Adrenal gland (tissue), 5 donors: ENCODE results near the gene CHD9.

ENCODE experiments used
- POLR2A ChIP-seq, 2 donors: fragments of 450-650 bp; IDR thresholded peaks; one replicate each; pipeline ENCODE4 v1.6.1; 2017; ENCODE audit warnings: antibody characterized with exemption in 2 of 2, mild to moderate bottlenecking in 2 of 2, moderate library complexity in 1 of 2
- TF ChIP-seq, protein P1 (sequence below), 6 experiments: fragments of 450-650 bp in 4 of 6; fragments of 200-600 bp in 2 of 6; sonication (generic) in 1 of 6; IDR thresholded peaks; 1 replicate in 5 of 6; 2 replicates in 1 of 6; pipeline versions ENCODE4 v1.5.1 to v1.8.0; 2016 to 2021; ENCODE audit warnings: antibody characterized with exemption in 6 of 6, mild to moderate bottlenecking in 2 of 6, moderate library complexity in 1 of 6
- donor health status: DM: no; HTN: no; CAD: no.

GRCh38 chr16:53356478-53357207 lies 301.9 kb downstream of the CHD9 start:
- TF ChIP-seq POLR2A (IDR thresholded peaks at IDR 0.05): no peak
- TF ChIP-seq, protein P1, sequence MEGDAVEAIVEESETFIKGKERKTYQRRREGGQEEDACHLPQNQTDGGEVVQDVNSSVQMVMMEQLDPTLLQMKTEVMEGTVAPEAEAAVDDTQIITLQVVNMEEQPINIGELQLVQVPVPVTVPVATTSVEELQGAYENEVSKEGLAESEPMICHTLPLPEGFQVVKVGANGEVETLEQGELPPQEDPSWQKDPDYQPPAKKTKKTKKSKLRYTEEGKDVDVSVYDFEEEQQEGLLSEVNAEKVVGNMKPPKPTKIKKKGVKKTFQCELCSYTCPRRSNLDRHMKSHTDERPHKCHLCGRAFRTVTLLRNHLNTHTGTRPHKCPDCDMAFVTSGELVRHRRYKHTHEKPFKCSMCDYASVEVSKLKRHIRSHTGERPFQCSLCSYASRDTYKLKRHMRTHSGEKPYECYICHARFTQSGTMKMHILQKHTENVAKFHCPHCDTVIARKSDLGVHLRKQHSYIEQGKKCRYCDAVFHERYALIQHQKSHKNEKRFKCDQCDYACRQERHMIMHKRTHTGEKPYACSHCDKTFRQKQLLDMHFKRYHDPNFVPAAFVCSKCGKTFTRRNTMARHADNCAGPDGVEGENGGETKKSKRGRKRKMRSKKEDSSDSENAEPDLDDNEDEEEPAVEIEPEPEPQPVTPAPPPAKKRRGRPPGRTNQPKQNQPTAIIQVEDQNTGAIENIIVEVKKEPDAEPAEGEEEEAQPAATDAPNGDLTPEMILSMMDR (IDR thresholded peaks at IDR 0.05): no peak
